GM12878 (cell line): Measurements from ENCODE around the gene QSOX2. TPM values are rescaled to one million over a fixed set of nuclear protein-coding genes. Genes with fewer than 3 reads are reported as not detected.

ENCODE experiments used
- ATAC-seq: fragments of 200-7000 bp; cut with Tn5 transposase; 3 replicates; pipeline ENCODE4 v1.9.1; 2020; ENCODE audit warnings: mild to moderate bottlenecking, moderate library complexity
- BruUV-seq: library from RNA; stranded (reverse); fragments of 400-500 nt; replicated peaks from 2 replicates; lab custom pipeline; 2021; lab: Mats Ljungman, UMichigan
- CTCF ChIA-PET: fragments of 300-600 bp; sonication (Branson Sonifier 250); formaldehyde crosslinking; extraction: SDS; loops from one replicate; lab custom pipeline; 2021; ENCODE audit warnings: inconsistent platforms; lab: Yijun Ruan, JAX
- POLR2A ChIA-PET: fragments of 350-600 bp; formaldehyde crosslinking; extraction: SDS; loops from one replicate; lab custom pipeline; 2021; ENCODE audit warnings: inconsistent platforms; lab: Charles Lee
- RAD21 ChIA-PET: fragments of 300-600 bp; sonication (Branson Sonifier 250); formaldehyde crosslinking; loops from one replicate; lab custom pipeline; 2023; ENCODE audit warnings: antibody characterized with exemption; ENCODE audit not compliant: unreplicated experiment; lab: Charles Lee
- SMC1A ChIA-PET: fragments of 300-600 bp; sonication (Branson Sonifier 250); formaldehyde crosslinking; loops from one replicate; lab custom pipeline; 2023; ENCODE audit not compliant: unreplicated experiment, uncharacterized antibody; lab: Charles Lee
- DNase-seq: peaks from one replicate; pipeline ENCODE4 v3.0.0-alpha.2; 2011; ENCODE audit warnings: low read depth, low spot score
- FAIRE-seq: peaks from 3 replicates; lab custom pipeline; 2011; peaks lifted over from hg19 to GRCh38; lab: Jason Lieb, UNC
- H2AFZ ChIP-seq: 2 replicates; pipeline ENCODE4 v1.6.0; 2011; ENCODE audit warnings: low read depth, low read length, control low read depth; ENCODE audit not compliant: control insufficient read depth
- H3K27ac ChIP-seq: 2 replicates; pipeline ENCODE4 v1.5.1; 2011; ENCODE audit warnings: control low read depth; ENCODE audit not compliant: control insufficient read depth, insufficient read depth
- H3K27me3 ChIP-seq, 2 experiments: replicated peaks in 1 of 2; 2 replicates each; pipeline versions ENCODE4 v1.6.0 to v1.6.1; 2011; ENCODE audit warnings: low read length in 1 of 2; ENCODE audit not compliant: control insufficient read depth in 2 of 2, insufficient read depth in 2 of 2
- H3K36me3 ChIP-seq, 2 experiments: 2 replicates each; pipeline ENCODE4 v1.5.1; 2011; ENCODE audit warnings: low read length in 1 of 2; ENCODE audit not compliant: control insufficient read depth in 2 of 2, insufficient read depth in 2 of 2
- H3K4me1 ChIP-seq: 2 replicates; pipeline ENCODE4 v1.6.1; 2011; ENCODE audit warnings: mild to moderate bottlenecking, low read length, moderate library complexity, mixed read lengths; ENCODE audit not compliant: control insufficient read depth, insufficient read depth
- H3K4me2 ChIP-seq: 2 replicates; pipeline ENCODE4 v1.6.0; 2011; ENCODE audit warnings: control low read depth; ENCODE audit not compliant: control insufficient read depth, insufficient read depth
- H3K4me3 ChIP-seq: fragments of 200-600 bp; sonication (generic); 2 replicates; pipeline ENCODE4 v1.5.1; 2016
- H3K79me2 ChIP-seq: 2 replicates; pipeline ENCODE4 v1.6.0; 2011; ENCODE audit warnings: low read length; ENCODE audit not compliant: control insufficient read depth, insufficient read depth
- H3K9ac ChIP-seq: 2 replicates; pipeline ENCODE4 v1.8.0; 2011; ENCODE audit warnings: low read length, control low read depth, mixed read lengths; ENCODE audit not compliant: control insufficient read depth, insufficient read depth
- H3K9me3 ChIP-seq: replicated peaks from 3 replicates; pipeline ENCODE4 v1.5.1; 2011; ENCODE audit warnings: mild to moderate bottlenecking, low read length; ENCODE audit not compliant: control insufficient read depth, insufficient read depth
- H4K20me1 ChIP-seq: 2 replicates; pipeline ENCODE4 v1.6.0; 2011; ENCODE audit not compliant: control insufficient read depth, insufficient read depth
- MYB ChIP-seq: fragments of 150-350 bp; IDR thresholded peaks from 2 replicates; pipeline ENCODE4 v1.6.1; 2014; ENCODE audit warnings: mild to moderate bottlenecking, low read depth, low read length, borderline replicate concordance
- POU2F2 ChIP-seq: IDR thresholded peaks from 3 replicates; pipeline ENCODE4 v1.6.1; 2011; ENCODE audit warnings: low read depth, mild to moderate bottlenecking, low read length, borderline replicate concordance
- SMC3 ChIP-seq: IDR thresholded peaks from 2 replicates; pipeline ENCODE4 v1.6.1; 2011; ENCODE audit warnings: low read length, improper control_type of control experiment, borderline replicate concordance
- WGBS: methylation state at CpG from one replicate; pipeline ENCODE4 v1.1.6; 2016; ENCODE audit warnings: low lambda C conversion rate; ENCODE audit not compliant: insufficient replicate concordance, insufficient coverage; ENCODE audit errors: missing lambda C conversion rate; 5-methylcytosine and 5-hydroxymethylcytosine counted together
- in situ Hi-C: fragments of 300-500 bp; cut with MboI; formaldehyde crosslinking; loops from 9 replicates; pipeline ENCODE4 v1.14.3; 2018; ENCODE audit warnings: mixed read lengths
- intact Hi-C: fragments of 100-400 bp; cut with micrococcal nuclease; formaldehyde crosslinking; loops from one replicate; pipeline ENCODE4 v1.14.2; 2022; ENCODE audit not compliant: unreplicated experiment
- polyA plus RNA-seq, 11 experiments: library from polyadenylated mRNA; depleted of rRNA in 4 of 11; unstranded in 6 of 11; stranded (reverse) in 5 of 11; fragments of >200 nt; fragmentation: Nextera tagmentation in 4 of 11; fragmentation: Illumina TruSeq in 1 of 11; extraction: Ambion mirVana in 4 of 11; extraction: Trizol in 1 of 11; gene quantifications; 1 replicate in 1 of 11; 2 replicates in 10 of 11; pipeline versions ENCODE4 v1.2.1 to v1.2.3, GENCODE V29; 2011 to 2016; ENCODE audit warnings: inconsistent platforms in 2 of 11, missing spikeins in 2 of 11, low read depth in 1 of 11
- total RNA-seq, 4 experiments: library from RNA; depleted of rRNA in 3 of 4; stranded (reverse); fragments of >200 nt in 3 of 4; fragmentation: Illumina TruSeq in 1 of 4; extraction: Trizol in 1 of 4; gene quantifications; 2 replicates each; pipeline versions ENCODE4 v1.2.1 to v1.2.3, GENCODE V29; 2013 to 2021
- TF ChIP-seq, protein P1 (sequence below): IDR thresholded peaks from 2 replicates; pipeline ENCODE4 v1.6.1; 2011; ENCODE audit warnings: low read depth, mild to moderate bottlenecking, low read length, moderate library complexity, borderline replicate concordance; ENCODE audit errors: extremely low read depth
- TF ChIP-seq, protein P2 (sequence below): IDR thresholded peaks from 2 replicates; pipeline ENCODE4 v1.6.1; 2012; ENCODE audit warnings: low read length, inconsistent platforms
- TF ChIP-seq, protein P3 (sequence below): fragments of 450-650 bp; formaldehyde crosslinking; IDR thresholded peaks from 2 replicates; pipeline ENCODE4 v1.4.0; 2022; ENCODE audit warnings: mild to moderate bottlenecking, moderate library complexity
- TF ChIP-seq, protein P4 (sequence below): fragments of 450-650 bp; IDR thresholded peaks from 2 replicates; pipeline ENCODE4 v1.6.1; 2016; ENCODE audit warnings: mild to moderate bottlenecking

Gene QSOX2
- total and polyA plus RNA-seq, 10 of the 15 experiments (the other 5 are each of a cell fraction or from before 2014, with no cell fraction given) = 0.34 to 16.1 (median 8.2) TPM

DNA sequence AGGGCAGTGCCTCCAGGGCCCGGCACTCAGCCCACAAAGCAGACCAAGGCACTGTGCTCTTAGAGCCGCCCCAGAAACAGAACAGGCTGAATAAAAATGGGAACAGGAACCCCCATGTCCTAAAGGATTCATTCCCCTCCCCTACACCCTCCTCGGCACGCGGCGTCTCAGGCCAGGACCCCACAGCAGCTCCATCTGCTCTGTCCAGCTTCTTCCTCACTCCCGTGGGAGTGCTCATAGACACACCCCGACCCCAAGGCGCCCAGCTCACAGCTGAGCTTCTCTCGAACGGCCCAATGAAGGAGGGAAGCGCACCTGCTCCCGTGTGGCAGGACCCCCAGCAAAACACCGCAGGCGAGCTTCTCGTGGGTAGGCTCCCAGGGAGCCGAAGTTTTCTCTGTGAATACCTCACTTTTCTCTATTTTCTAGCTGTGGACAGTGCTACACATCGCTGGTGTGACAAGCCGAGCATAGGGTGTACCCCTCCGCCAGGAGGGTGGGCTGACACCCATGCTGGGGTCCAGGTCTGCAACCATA is 15.4 kb upstream of the QSOX2 start:
- H3K9me3 ChIP-seq = no peaks in the 10 kb centered on the region
- no peak overlapping the region for H2AFZ ChIP-seq
- ChIA-PET CTCF (interaction anchor here (0.9 kb wide), 1 partner anchor 22 kb away, joined by 4 read pairs; no protein-coding TSS in a partner anchor), RAD21 (no interaction called here), POLR2A (interaction anchor here (0.7 kb wide), 1 partner anchor 15 kb away, joined by 3 read pairs; no protein-coding TSS in a partner anchor), SMC1A (no interaction called here)
- H3K4me1 ChIP-seq = no peaks in the 10 kb centered on the region
- H3K36me3 ChIP-seq = no peaks in the 10 kb centered on the region
- no peaks in the 10 kb centered on the region for H3K79me2 ChIP-seq
- no peak overlapping the region for H3K27ac ChIP-seq
- no peak overlapping the region for H3K4me3 ChIP-seq
- TF ChIP-seq, protein P1, sequence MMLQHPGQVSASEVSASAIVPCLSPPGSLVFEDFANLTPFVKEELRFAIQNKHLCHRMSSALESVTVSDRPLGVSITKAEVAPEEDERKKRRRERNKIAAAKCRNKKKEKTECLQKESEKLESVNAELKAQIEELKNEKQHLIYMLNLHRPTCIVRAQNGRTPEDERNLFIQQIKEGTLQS = no peak
- TF ChIP-seq MYB (no peak), SMC3 (no peak), POU2F2 (no peak)
- TF ChIP-seq, protein P2, sequence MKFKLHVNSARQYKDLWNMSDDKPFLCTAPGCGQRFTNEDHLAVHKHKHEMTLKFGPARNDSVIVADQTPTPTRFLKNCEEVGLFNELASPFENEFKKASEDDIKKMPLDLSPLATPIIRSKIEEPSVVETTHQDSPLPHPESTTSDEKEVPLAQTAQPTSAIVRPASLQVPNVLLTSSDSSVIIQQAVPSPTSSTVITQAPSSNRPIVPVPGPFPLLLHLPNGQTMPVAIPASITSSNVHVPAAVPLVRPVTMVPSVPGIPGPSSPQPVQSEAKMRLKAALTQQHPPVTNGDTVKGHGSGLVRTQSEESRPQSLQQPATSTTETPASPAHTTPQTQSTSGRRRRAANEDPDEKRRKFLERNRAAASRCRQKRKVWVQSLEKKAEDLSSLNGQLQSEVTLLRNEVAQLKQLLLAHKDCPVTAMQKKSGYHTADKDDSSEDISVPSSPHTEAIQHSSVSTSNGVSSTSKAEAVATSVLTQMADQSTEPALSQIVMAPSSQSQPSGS = no peak
- TF ChIP-seq, protein P3, sequence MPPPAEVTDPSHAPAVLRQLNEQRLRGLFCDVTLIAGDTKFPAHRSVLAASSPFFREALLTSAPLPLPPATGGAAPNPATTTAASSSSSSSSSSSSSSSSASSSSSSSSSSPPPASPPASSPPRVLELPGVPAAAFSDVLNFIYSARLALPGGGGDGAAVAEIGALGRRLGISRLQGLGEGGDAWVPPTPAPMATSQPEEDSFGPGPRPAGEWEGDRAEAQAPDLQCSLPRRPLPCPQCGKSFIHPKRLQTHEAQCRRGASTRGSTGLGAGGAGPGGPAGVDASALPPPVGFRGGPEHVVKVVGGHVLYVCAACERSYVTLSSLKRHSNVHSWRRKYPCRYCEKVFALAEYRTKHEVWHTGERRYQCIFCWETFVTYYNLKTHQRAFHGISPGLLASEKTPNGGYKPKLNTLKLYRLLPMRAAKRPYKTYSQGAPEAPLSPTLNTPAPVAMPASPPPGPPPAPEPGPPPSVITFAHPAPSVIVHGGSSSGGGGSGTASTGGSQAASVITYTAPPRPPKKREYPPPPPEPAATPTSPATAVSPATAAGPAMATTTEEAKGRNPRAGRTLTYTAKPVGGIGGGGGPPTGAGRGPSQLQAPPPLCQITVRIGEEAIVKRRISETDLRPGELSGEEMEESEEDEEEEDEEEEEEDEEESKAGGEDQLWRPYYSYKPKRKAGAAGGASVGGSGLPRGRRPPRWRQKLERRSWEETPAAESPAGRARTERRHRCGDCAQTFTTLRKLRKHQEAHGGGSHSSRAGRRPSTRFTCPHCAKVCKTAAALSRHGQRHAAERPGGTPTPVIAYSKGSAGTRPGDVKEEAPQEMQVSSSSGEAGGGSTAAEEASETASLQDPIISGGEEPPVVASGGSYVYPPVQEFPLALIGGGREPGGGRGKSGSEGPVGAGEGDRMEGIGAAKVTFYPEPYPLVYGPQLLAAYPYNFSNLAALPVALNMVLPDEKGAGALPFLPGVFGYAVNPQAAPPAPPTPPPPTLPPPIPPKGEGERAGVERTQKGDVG = no peak
- TF ChIP-seq, protein P4, sequence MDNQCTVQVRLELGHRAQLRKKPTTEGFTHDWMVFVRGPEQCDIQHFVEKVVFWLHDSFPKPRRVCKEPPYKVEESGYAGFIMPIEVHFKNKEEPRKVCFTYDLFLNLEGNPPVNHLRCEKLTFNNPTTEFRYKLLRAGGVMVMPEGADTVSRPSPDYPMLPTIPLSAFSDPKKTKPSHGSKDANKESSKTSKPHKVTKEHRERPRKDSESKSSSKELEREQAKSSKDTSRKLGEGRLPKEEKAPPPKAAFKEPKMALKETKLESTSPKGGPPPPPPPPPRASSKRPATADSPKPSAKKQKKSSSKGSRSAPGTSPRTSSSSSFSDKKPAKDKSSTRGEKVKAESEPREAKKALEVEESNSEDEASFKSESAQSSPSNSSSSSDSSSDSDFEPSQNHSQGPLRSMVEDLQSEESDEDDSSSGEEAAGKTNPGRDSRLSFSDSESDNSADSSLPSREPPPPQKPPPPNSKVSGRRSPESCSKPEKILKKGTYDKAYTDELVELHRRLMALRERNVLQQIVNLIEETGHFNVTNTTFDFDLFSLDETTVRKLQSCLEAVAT = no peak
- no peak for FAIRE-seq
- H3K9ac ChIP-seq = no peak overlapping the region
- no peaks in the 10 kb centered on the region; a peak in 1 of 4 replicates for H3K27me3 ChIP-seq
- WGBS = 34% methylated on average over 20 of the region's 20 CpGs
- H4K20me1 ChIP-seq = no peaks in the 10 kb centered on the region
- in situ Hi-C loops (no loop called here), intact Hi-C loops (no loop called here)
- no peak for DNase-seq
- no TSS peak for BruUV-seq
- no peak for ATAC-seq
- H3K4me2 ChIP-seq = no peak overlapping the region
